HUES48 (cell line): Measurements from ENCODE around the gene LAPTM5.

Experiments
- H3K27ac ChIP-seq: one replicate; pipeline ENCODE4 v1.7.0; 2013; ENCODE audit warnings: low read depth, low read length, inconsistent platforms
- H3K27me3 ChIP-seq: 2 replicates; pipeline ENCODE4 v1.6.1; 2013; ENCODE audit warnings: mild to moderate bottlenecking, low read length; ENCODE audit not compliant: control insufficient read depth, insufficient read depth
- H3K36me3 ChIP-seq: 2 replicates; pipeline ENCODE4 v1.6.1; 2013; ENCODE audit warnings: low read length; ENCODE audit not compliant: control insufficient read depth, insufficient read depth
- H3K4me1 ChIP-seq: 2 replicates; pipeline ENCODE4 v1.6.1; 2013; ENCODE audit warnings: mild to moderate bottlenecking, low read length; ENCODE audit not compliant: control insufficient read depth, insufficient read depth
- H3K4me3 ChIP-seq: 2 replicates; pipeline ENCODE4 v1.5.1; 2013; ENCODE audit warnings: mild to moderate bottlenecking, low read depth, low read length
- H3K9ac ChIP-seq: 2 replicates; pipeline ENCODE4 v1.6.1; 2013; ENCODE audit warnings: mild to moderate bottlenecking, low read depth, low read length, moderate library complexity
- H3K9me3 ChIP-seq: 2 replicates; pipeline ENCODE4 v1.6.1; 2013; ENCODE audit warnings: low read length; ENCODE audit not compliant: control insufficient read depth, insufficient read depth

LAPTM5 gene

DNA sequence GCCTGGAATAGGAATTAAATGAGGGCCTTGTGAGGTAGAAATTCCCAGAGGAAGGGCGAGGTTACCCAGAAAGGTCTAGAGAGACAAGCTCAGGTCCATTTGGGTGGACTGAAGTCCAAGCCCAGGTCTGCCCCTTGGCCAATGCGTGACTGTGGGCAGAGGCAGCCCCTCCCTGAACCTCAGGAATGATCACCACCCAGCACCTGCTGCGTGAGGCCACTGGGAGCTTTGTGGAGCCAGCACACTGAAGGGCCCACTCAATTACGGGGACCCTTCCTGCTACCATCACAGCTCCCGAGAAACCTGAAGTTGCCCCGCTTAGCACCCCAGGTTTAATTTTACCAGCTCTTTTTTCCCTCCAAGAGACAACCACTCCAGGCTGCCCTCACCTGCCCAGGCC is 27.7 kb downstream of the LAPTM5 start:
- Histone ChIP-seq H3K36me3 (no peaks in the 10 kb centered on the region), H3K9me3 (no peaks in the 10 kb centered on the region), H3K9ac (no peak overlapping the region), H3K4me3 (no peak overlapping the region), H3K27me3 (no peaks in the 10 kb centered on the region), H3K4me1 (no peaks in the 10 kb centered on the region), H3K27ac (no peak overlapping the region)

DNA sequence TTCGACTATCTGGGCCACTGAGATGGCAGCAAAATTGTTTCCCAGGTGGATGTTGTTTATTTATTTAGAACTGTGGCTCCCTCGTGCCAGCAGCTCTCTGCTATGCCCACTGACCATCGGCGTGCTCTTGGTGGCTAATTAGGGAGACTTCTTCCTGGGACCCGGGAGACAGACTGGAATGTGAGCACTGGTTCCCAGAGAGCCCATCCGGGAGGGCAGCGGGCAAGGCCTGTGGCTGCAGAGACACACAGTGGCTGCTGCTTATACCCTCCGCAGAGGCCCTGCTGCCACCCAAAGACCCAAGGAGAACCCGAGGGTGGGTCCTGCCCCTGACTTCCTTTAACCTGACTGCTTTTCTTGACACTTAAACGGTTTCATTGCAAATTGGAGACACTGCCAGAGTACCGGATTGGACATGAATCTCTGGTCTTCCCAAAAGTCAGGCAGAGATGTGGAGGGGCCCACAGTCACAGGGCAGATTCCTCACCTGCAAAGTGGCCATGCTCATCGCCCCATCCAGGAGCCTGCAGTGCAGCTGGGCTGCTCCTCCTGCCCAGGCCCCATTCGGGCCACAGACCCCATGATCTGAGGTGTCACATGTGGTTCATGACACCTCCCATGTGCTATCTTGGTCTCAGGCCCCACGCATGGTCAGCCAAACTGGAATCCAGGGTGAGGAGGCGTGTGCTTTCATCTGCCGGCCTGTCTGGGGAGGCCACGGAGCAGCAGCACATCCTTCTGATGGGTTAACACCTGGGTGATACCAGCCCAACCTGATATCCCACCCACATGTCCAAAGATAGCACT is 28.5 kb downstream of the LAPTM5 start:
- no peaks in the 10 kb centered on the region for H3K27me3 ChIP-seq
- H3K9ac ChIP-seq = no peak overlapping the region
- no peak overlapping the region for H3K27ac ChIP-seq
- no peaks in the 10 kb centered on the region for H3K9me3 ChIP-seq
- no peaks in the 10 kb centered on the region for H3K36me3 ChIP-seq
- H3K4me1 ChIP-seq = no peaks in the 10 kb centered on the region
- no peak overlapping the region for H3K4me3 ChIP-seq

DNA sequence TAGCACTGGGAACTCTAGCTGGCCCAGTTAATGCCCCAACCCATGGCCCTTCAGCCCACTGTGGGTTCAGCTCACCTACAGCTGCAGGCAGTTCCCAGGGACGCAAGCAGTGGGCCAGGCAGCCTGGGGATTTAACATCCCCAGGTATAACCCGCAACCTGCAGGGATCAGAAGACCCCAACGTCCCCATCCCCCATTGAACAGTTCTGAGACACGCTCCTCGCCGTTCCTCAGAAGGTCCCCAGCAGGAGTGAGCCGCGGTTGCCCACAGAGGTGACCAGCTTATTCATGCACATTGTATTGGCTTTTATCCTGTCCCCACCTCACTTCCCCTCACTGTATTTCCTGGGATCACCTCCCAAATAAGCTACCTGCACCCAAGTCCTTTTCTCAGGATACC is 29.2 kb downstream of the LAPTM5 start:
- no peak overlapping the region for H3K27ac ChIP-seq
- H3K4me3 ChIP-seq = no peak overlapping the region
- no peaks in the 10 kb centered on the region for H3K36me3 ChIP-seq
- no peaks in the 10 kb centered on the region for H3K9me3 ChIP-seq
- no peaks in the 10 kb centered on the region for H3K27me3 ChIP-seq
- H3K9ac ChIP-seq = no peak overlapping the region
- H3K4me1 ChIP-seq = no peaks in the 10 kb centered on the region; the same call in 1 of the 2 replicates

DNA sequence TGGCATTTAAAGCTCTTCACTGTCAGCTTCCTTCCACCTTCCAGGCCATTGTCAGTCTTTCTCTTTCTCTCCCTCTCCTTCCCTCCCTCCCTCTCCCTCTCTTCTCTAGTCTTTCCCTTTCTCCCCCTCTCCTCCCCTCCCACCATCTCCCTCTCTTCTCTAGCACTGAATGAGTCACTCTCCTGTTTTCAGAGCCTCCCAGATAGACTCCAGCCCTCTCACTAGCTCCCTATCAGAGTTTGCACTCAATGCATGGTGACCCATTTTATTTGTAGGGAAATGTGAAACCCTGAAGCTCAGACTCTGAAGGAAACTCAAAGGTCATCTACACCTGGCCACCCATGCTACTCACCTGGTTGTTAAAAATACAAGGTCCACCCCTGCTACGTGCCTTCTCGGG is 29.8 kb downstream of the LAPTM5 start:
- no peak overlapping the region for H3K4me3 ChIP-seq
- H3K4me1 ChIP-seq = no peaks in the 10 kb centered on the region; the same call in 1 of the 2 replicates
- H3K27me3 ChIP-seq = no peaks in the 10 kb centered on the region
- no peaks in the 10 kb centered on the region for H3K9me3 ChIP-seq
- H3K9ac ChIP-seq = no peak overlapping the region
- H3K36me3 ChIP-seq = no peaks in the 10 kb centered on the region
- H3K27ac ChIP-seq = no peak overlapping the region

DNA sequence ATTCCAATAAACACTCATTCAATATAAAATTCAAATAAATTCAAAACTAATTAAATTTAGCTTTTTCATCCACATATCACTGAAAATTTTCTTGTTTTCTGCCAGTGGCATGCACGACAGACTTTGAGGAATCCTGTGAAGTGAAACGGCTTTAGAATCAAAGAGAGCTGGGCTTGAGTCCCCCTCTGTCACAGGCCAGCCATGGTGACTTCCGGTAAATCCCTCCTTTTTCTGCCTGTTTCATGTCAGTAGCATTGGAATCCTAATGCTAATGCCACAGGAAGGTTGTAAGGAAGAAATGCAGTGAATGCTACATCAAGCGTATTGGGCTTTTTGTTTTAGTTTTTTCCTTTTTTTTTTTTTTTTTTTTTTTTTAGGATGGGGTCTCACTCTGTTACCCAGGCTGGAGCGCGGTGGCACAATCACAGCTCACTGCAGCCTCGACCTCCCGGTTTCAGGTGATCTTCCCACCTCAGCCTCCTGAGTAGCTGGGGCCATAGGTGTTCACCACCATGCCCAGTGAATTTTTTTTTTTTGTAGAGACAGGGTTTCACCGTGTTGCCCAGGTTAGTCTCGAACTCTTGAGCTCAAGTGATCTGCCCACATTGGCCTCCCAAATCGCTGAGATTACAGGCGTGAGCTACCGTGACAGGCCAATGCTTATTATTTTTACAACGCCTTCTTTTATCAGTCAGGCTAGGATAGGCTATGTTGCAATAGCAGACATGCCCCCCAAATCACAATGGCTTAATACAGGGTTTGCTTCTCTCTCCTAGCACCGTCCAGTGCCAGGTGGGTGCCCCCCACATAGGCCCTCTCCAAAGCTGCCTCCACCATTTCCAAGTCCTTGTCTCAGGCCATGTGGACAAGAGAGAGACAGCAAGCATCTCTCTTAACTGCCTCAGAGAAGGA is 30.5 kb downstream of the LAPTM5 start:
- Histone ChIP-seq H3K9ac (no peak overlapping the region), H3K4me3 (no peak overlapping the region), H3K36me3 (no peaks in the 10 kb centered on the region), H3K27me3 (no peaks in the 10 kb centered on the region), H3K4me1 (no peaks in the 10 kb centered on the region; the same call in 1 of the 2 replicates), H3K27ac (no peak overlapping the region), H3K9me3 (no peaks in the 10 kb centered on the region)

DNA sequence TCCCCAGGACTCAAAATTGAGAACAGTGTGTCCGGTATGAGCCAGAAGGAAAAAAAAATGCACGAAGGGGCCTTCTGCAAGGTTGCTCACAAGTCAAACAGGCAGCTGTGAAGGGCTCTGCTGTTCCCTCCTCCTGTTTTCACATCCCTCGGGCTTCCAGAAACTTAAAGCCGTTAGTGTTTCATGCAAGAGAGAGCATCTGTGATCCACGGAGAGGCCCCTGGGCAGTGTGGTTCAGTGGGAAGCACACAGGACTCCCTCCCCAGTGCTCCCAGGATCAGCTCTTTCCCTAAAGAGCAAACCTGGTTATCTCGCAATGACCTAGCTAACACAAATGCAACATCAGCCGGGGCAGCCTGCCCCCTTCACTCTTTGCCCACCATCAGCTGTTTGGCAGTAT is 31.3 kb downstream of the LAPTM5 start:
- Histone ChIP-seq H3K9me3 (no peaks in the 10 kb centered on the region), H3K27me3 (no peaks in the 10 kb centered on the region), H3K4me3 (no peak overlapping the region), H3K9ac (no peak overlapping the region), H3K4me1 (no peaks in the 10 kb centered on the region; the same call in 1 of the 2 replicates), H3K36me3 (no peaks in the 10 kb centered on the region), H3K27ac (no peak overlapping the region)

DNA sequence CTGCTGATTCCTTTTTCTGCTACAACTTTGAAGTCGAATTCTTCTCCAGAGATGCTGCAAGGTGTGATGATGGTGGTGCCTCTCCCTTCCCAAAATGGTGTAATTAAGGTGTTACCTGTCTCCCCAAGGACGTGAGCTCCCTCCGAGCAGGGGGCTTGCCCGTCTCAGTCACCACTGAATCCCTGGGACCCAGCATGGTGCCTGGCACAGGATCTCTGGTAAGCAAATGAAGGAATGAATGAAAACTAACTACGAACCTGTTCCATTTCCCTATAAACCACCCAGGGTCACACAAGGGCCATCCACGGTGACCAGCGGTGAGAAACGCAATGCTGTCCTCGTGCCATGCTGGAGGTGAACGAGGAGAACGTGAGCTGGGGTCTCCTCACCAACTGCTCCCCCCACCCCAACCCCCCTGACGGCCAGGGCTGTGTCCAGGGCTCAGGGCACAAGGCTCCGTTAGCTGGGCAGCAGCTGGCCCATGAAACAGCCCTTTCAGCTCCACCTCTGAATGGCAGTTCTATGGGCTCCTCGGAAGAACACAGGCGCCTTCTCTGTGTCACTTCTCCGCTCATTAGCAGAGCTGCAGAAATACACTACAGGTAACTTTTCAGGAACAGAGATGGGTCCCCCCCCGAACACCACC is 32.0 kb downstream of the LAPTM5 start:
- Histone ChIP-seq H3K4me1 (no peaks in the 10 kb centered on the region; the same call in 1 of the 2 replicates), H3K27me3 (no peaks in the 10 kb centered on the region), H3K9me3 (no peaks in the 10 kb centered on the region), H3K27ac (no peak overlapping the region), H3K9ac (no peak overlapping the region), H3K36me3 (no peaks in the 10 kb centered on the region), H3K4me3 (no peak overlapping the region)

DNA sequence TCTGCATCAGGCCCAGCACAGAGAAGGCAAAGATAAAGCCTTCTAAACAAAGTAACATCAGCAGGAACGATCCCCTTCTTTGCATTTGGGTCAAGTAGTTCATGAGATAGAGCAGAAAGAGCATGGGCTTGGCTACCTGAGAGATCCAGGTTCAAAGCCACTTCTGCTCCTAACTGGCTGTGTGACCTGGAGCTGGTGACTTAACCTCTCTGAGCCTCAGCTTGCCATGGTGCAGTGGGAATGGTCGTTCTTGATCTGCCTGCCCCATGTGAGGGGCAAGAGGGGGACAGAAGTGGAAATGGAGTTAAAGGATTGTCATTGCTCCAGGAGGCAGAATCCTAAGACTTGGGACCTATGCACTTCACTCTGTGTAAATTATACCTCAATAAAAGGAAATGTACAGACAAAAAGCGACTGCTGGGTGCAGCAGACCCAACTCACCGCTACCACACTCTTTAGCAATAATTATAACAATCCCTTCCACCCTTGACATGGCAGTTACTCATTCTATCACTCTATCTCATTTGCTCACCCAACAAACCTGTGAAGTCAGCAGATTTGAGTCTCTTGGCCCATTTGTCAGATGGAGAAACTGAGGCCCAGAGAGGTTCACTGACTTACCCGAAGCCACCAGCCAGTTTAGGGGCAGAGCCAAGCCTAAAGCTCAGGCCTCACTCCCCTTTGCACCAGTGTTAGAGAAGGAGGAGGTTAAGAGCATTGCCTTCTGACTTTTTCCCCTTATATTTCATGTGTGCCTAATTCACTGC is 32.7 kb downstream of the LAPTM5 start:
- no peaks in the 10 kb centered on the region; the same call in 1 of the 2 replicates for H3K4me1 ChIP-seq
- no peak overlapping the region for H3K4me3 ChIP-seq
- H3K27me3 ChIP-seq = no peaks in the 10 kb centered on the region

DNA sequence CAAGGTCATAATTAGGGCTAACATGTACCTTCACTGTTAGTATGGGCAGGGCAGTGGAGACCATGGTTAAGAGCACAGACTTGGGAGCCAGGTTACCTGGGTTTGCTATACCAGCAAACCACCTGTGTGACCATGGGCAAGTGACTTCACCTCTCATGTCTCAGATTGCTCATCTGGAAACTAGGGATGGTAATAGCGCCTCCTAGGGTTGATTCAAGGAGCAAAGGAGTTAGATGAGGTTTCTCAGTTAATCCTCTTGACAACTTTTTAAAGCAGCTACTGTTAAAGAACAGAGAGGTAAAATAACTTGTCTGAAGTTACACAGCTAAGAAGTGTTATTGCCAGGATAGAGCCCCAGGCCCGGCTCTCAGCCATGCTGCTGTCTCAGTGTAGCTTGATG is 33.4 kb downstream of the LAPTM5 start:
- Histone ChIP-seq H3K27me3 (no peaks in the 10 kb centered on the region), H3K9me3 (no peaks in the 10 kb centered on the region), H3K9ac (no peak overlapping the region), H3K27ac (no peak overlapping the region), H3K4me1 (no peaks in the 10 kb centered on the region; the same call in 1 of the 2 replicates), H3K4me3 (no peak overlapping the region), H3K36me3 (no peaks in the 10 kb centered on the region)

More for the DNA sequence above, 32.7 kb downstream of the LAPTM5 start:
- no peak overlapping the region for H3K27ac ChIP-seq
- no peaks in the 10 kb centered on the region for H3K9me3 ChIP-seq
- H3K36me3 ChIP-seq = no peaks in the 10 kb centered on the region
- no peak overlapping the region for H3K9ac ChIP-seq

DNA sequence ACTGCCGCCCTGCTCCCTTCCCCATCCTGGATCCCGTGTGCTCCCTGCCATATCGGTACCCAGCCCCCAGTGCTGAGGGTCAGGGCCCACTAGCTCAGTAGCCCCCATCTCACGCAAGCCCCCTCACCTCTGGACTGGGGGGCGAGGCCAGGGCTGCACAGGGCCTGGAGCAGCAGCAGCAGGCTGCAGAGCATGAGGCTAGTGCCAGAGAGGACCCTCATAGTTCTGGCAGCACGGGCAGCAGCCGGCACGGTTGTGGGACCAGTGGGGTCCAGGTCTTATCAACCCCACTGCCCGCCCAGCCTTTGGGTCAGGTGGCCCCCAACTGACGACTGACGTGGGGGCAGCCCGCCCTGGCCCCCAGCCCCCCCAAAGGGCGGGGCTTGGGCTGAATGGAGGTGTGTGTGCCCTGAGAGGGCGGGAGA is 34.2 kb downstream of the LAPTM5 start, which contains the start of gene MATN1:
Gene MATN1 (minus strand): TSS at position 255 of the 425 bp plus-strand sequence. CDS start 34 bp downstream, at position 221.
- H3K36me3 ChIP-seq = no peaks in the 10 kb centered on the region
- no peaks in the 10 kb centered on the region for H3K9me3 ChIP-seq
- H3K9ac ChIP-seq = no peak within 1 kb of the TSS
- no peak within 1 kb of the TSS for H3K4me3 ChIP-seq
- no peaks in the 10 kb centered on the region for H3K27me3 ChIP-seq
- no peaks in the 10 kb centered on the region; the same call in 1 of the 2 replicates for H3K4me1 ChIP-seq
- H3K27ac ChIP-seq = no peak within 1 kb of the TSS
